HG03378 (cell line): Measurements from ENCODE around the gene KCTD17.
"Not testable (repeated sequence)": the region's sequence is repeated elsewhere in the genome, so short reads cannot be mapped to it uniquely, and the experiment has no call there.

Experiments
- ATAC-seq: cut with Tn5 transposase; IDR thresholded peaks from one replicate; pipeline ENCODE4 v1.9.1; 2021; ENCODE audit warnings: mild to moderate bottlenecking, moderate library complexity; ENCODE audit not compliant: unreplicated experiment

Gene KCTD17

DNA sequence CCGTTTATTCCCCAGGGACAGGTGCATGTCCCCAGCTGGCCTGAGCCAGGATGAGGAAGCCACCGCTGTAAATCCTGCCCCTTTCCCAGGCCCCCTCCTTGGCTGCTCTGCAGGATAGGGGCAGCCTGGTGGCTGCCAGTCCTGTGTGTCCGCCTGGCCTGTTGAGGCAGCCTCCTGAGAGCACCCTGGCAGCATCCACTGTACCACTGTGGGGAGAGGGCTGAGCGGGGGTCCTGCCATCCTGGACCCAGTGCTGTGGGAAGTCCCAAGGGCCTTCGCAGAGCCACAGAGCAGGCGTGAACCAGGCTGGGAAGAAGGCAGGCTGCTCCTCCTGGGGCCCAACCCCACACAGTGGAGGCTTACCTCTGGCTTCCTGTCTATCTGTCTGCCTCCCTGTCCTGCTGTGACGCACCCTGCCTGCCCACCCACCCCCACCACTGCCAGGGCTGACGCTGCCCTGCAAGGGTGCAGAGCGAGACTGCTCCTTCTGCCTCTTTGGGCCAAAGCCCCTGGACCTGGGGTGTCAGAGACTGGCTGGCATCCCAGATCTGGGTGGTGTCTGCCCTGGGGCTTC, 8.4 kb downstream of the KCTD17 start:
- no peak for ATAC-seq

DNA sequence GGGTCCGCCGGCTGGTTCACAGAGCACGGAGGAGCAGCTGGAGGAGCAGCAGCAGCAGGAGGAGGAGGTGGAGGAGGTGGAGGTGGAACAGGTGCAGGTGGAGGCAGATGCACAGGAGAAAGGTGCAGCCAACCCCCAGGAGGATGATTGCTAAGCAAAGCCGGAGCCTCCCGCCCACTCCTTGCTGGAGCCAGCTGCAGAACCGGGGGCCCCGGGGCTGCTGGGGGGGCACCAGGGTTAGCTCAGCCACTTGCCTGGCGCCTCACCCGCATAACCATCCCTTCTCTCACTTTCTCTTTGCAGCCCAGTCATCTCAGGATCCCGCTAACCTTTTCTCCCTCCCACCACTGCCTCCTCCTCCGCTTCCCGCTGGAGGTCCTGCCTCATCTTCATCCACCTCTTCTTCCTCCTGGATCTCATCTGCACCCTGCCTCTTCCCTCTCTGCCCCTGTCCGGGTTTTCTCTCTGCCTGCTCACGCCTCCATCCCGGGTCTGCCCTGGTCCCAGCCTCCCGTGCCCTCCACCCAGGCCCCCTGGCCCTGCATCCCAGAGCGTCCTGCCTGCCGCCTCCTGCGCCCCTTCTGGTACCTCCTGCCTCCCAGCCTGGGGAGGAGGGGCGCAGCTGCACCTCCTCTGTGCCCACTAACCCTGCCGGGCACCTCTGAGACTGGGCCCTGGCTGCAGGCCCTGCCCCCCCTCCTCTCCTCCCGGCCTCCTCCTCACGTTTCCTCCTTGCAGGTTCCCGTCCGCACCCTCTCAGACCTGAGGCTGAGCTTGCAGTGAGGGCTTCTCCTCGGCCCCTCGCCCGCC, 9.5 kb downstream of the KCTD17 start:
- ATAC-seq: no peak

DNA sequence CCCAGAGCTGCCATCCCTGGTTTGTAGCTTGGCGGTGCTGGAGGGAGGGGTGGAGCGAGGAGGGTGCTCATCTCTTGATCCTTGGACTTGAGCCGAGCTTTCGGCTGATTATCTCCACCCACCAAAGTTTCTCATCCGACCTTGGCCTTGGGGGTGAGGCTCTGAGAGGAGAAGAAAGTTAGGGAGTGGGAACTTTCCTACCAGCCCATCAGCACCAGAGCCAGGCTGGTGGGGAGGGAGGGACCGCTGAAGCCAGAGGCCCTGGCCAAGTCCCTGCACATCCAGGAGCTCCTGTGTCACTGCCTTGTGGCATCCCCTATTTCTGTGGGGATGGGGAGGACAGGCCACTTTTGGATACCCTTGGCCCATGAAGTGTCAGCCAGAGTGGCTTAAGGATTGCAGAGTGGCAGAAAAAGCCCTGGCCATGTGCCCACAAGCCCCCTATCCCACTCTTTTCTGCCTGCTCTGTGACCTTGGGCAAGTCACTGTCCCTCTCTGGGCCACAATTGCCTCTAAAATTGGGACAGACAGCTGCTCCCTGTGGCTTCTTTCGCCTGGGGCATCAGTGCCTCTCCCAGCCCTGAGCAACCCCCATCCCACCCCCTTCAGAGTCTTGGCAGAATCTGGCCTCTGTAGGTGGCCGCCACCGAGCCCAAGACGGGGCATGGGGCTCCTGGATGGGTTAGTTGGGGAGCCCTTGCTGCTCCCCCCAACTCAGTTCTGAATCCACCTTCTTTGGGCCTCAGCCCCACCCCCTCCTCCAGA, 10.3 kb downstream of the KCTD17 start:
- ATAC-seq: no peak

DNA sequence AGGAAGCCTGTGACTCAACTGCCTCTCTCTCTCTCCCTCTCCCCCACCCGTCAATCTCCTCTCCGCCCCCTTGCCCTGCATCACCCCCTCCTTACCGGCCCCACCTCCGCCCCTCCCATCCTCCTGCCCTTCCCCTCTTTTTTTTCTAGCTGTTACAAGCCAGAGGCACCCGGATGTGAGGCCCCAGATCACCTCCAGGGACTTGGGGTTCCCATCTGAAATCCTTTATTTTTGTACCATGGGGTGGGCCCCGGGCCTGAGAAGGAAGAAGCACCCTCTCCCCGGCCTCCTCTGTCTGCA, 10.8 kb downstream of the KCTD17 start:
- ATAC-seq: no peak

DNA sequence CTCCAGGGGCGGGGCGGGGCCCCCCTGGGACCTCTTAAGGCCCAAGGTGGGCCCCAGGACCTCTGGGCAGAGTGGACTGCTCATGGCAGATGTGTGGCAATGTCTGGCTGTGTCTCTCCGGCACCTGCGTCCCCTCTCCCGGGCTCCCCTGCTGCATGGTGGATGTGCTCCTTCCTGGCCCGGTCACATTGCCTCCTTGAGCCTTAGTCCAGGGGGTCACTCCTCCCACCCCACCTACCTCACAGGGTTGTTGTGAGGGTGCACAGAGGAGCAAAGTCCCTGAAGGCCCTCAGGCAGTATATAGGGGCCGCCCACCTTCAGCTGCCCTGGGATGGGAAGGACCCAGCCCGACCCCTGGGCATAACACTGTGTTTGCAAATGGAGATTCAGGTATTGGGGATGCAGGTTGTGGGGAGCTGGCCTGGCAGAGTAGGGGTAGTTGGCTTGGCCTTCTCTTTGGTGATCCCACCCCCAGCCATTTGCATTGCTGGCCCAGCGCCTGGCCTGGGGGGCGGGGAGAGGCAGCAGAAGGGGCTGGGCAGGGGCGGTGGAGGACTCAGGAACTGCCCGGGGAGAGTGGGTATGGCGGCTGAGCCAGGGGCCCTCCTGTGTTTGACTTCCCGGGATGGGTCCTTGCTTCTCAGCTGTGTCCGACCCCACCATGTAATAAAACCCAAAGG, 11.3 kb downstream of the KCTD17 start:
- no peak for ATAC-seq

DNA sequence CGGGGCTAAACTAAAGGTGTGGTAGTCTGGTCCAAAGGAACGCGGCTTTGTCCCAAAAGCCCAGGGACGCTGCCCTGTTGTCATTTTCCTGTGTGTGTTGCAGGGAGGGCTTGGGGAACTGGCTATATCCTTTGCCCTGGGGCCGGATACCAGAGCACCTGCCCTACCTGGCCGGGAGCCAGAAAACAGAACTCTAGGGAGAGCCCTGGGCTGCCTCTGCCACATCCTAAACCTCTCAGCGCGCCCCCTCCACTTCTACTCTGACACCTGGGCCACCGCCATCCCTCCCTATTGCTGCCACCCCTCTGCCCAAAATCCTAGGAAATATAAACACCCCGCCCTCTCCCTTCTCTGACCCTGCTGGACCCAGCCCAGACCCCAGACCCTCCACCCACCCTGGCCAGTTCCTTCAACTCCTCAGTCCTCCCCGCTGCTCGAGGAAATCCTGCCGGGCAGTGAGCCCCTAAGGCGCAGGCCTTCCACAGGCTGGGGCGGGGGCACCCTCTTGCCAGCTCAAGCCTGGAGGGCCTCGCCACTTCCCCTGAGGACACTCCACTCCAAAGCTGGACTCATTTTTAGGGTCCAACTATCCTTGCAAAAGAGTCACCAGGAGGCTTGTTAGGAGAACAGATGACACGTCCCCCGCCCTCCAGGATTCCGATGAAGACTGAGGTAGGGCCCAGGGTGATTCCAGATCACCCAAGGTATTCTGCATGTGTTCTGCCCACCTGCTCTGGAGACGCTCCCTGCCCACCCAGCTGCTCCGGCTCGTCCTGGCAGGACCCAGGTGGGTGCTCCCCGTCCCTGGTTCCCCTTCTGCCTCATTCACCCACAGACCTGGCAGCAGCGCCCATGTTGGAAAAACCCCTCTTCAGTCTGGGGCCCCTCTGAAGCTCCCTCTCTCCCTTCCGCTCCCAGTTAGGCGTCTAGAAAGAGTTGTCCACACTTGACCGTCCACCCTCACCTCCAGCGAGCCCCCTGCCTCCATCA, 12.2 kb downstream of the KCTD17 start:
- ATAC-seq: no peak

DNA sequence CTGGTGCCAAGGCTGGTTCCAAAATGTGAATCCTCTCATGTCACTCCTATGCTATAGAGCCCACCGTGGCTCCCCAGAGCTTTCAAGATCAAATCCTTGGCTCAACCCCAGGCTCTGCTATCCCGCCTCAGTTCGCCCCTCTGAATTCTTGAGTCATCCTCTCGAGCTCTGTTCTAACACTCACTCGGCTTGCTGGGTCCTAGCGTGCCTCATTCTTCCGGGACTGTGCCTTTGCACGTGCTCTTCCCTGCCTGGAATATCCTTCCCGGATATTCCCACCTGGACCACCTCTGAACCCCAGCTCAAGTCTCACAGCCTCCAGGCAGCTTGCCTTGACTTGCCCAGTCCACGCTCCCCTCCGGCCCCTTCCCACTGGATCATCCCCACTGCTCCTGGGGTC, 13.0 kb downstream of the KCTD17 start:
- ATAC-seq: no peak

DNA sequence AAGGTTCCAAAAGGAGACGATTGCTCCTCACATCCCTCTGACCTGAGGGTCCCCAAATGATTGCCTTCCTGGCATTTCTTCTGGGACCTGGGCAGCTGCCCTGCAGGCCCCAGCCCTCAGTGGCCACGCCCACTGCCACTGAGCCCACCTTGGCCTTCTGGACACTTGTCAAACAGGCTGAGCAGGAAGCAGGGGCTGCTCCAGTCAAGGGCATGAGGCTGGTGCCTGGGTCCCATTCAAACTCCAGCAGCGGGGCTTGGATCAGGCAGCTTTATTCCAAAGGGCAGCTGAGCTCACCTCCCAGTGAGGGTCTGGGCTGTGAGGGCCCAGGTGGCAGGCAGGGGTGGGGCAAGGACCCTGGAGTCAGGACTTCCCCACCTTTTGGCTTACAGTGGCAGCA, 13.6 kb downstream of the KCTD17 start:
- no peak for ATAC-seq

DNA sequence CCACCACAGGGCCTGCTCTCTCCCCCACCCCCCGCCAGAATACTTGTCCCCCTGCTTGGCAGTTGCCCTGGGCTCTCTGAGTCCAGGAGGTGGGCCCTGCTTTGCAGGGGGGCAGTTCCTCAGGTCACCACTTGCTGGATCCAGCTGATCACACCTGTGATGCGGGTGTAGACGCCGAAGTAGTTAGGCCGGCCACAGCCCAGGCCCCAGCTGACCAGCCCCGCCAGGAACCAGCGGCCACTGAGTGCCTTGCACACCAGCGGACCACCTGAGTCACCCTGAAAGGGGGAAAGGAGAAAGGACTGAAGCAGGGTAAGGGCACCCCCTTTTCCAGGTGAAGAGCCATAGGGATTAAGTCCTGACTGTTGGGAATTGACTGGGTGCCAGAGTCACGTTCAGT, 14.4 kb downstream of the KCTD17 start:
- ATAC-seq: no peak

DNA sequence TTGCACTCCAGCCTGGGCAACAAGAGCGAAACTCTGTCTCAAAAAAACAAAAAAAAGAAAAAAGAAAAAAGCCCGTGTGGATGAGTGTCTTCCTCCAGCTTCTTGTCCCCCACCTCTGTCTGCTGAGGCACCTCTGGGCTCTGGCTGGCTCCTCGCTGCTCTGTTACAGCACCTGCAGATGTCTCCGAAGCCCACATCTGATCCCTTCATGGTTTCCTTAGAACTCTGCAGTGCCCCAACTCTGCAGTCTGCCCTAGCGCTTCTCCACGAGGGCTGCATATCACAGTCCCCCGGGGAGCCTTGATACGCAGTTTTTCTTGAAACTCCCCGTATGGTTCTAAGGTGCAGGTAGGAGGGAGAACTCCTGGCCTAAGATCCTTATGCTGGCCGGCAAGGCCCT, 15.9 kb downstream of the KCTD17 start:
- ATAC-seq: no peak

DNA sequence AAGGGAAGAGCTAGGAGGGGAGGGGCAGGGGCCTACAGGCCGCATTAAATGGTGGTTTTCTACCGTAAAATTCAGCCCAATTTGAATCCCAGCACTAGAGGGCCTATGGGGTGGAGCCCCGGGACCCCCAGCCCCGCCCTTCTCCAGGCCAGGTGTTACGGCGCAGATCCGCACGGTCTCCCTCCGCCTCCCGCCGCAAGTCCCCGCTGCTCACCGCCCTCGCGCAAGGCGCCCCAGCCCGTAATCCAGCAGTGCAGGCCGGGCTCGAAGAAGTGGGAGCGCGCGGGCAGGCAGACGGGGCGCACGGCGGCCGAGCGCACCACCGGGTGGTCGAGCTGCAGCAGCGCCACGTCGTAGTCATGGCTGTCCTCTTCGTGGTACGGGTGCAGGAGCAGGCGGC, 17.3 kb downstream of the KCTD17 start:
- no peak for ATAC-seq

DNA sequence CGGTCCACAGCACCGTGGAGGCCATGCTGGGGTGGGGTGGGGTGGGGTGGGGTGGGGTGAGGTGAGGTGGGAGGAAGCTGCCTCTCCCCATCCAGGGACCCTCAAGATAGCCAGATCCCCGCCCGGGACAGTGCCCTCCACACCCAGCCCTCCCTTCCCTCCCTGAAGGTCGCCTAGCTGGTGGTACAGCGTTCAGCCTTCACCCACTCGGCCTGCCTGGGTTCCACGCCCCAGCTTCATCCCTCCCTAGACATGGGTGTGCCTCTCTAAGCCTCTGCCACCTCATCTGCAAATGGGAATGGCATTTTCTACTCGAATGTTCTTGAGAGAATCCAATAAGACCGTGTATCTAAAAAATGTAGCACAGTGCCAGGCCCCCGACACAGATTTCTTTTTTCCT, 17.8 kb downstream of the KCTD17 start:
- ATAC-seq: no peak

DNA sequence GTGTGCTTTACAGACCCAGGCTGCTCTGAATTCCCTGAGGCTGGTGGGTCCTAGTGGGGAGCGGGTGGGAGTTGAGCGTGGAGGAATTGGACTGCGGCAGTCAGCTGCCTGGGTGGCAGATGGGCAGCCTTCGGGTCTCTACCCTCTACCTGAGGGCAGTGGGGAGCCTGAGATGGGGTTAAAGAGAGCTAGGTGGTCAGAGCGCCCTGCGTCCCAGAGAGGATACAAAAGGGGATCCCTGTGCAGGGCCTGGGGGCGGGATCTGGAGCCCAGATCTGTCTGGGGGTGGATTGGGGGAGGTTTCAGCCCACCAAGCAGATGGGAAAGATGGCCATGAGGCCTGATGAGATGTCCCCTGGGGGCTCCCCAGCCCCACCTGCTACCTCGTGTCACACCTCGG, 18.2 kb downstream of the KCTD17 start:
- no peak for ATAC-seq

DNA sequence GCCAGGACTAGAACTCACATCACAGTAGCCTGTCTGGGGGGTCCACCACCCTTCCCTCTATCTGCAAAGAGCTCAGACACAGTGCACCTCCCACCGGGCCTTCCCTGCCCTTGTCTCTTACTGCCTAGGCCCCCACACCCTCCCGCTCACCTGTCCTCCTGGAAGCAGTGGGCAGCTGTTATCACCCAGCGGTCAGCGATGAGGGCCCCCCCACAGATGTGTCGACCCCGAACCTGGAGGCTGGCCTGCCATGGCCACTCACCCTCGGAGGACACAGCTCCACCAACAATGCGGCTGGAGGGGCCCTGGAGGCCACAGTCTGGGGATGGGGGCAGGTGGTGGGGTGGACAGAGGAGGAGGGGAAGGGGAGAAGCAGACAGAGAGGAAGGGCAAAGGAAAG, 18.8 kb downstream of the KCTD17 start:
- ATAC-seq: no peak

DNA sequence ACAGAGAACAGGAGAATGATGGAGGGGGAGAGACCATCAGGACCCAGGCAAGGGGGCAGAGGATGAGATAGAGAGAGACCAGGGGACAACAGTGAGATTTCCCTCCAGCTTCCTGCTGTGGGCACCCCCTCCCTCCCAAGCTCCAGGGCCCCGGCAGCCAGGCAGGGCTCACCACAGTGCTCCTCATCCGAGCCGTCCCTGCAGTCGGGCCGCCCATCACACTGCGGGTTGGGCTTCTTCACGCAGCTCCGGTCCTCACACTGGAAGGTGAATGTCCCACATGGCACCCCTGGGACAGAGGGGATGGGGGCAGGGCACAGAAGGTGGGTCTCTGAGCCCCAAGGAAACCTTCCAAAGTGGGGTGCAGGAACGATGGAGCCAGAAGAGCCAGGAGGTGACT, 19.2 kb downstream of the KCTD17 start:
- ATAC-seq: no peak

DNA sequence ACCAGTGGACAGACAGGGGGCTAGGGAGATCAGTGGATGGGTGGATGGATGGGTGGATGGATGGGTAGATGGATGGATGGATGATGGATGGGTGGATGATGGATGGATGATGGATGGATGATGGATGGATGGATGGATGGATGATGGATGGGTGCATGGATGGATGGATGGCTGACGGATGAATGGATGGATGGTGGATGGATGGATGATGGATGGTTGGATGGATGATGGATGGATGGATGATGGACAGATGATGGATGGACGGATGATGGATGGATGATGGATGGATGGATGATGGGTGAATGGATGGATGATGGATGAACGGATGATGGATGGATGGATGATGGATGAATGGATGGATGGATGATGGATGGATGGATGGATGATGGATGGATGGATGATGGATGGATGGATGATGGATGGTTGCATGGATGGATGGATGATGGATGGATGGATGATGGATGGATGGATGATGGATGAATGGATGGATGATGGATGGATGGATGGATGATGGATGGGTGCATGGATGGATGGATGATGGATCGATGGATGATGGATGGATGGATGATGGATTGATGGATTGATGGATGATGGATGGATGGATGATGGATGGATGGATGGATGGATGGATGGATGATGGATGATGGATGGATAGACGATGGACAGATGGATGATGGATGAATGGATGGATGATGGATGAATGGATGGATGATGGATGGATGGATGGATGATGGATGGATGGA, 20.5 kb downstream of the KCTD17 start:
- ATAC-seq: not testable (repeated sequence)

DNA sequence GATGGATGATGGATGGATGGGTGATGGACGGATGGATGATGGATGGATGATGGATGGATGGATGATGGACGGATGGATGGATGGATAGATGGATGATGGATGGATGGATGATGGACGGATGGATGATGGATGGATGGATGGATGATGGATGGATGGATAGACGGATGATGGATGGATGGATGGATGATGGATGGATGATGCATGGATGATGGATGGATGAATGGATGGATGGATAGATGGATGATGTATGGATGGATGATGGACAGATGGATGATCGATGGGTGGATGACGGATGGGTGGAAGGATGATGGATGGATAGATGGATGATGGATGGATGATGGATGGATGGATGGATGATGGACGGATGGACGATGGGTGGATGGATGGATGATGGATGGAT, 21.1 kb downstream of the KCTD17 start:
- no peak for ATAC-seq

DNA sequence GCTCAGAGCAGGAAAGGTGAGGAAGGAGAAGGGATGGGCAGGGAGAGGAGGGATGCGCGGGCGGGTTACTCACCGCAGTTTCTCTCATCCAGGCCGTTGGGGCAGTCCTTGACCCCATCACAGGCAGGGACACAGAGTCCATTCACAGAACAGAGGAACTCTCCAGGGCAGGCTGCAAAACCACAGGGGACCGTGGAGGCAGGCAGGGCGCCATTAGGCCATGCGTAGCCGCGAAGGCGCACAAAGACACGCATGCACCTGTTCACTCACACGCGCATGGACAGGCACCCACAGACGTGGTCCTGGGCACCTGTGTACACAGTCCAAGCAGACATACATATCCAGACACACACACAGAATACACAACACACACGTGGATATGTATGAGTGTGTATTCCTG, 23.0 kb downstream of the KCTD17 start:
- ATAC-seq: no peak

DNA sequence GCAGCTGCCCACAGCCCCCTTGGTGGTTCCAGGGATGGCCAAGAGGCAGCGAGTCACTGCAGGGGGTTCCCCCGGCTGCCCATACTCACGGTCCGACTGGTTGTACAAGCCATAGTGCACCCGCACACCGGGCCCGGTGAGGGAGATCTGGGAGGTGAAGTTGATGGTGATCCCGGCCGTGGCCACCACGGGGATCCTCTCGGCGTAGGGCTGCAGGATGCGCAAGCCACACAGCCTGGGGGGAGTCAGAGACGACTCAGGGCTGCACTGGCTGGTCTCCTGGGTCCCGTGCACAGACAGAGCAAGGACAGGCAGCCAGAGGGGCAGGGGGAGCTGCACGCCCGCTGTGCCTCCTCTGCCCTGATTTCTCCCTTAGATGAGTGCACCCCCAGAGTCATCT, 23.5 kb downstream of the KCTD17 start:
- no peak for ATAC-seq
